Lung (tissue), 12 donors: ENCODE results near the gene TRAPPC14. TPM values are rescaled to one million over a fixed set of nuclear protein-coding genes. Genes with fewer than 3 reads are reported as not detected.

Experiments
- ATAC-seq: fragments of 200-7000 bp; cut with Tn5 transposase; one replicate; pipeline ENCODE4 v1.9.1; 2020; ENCODE audit warnings: moderate number of reproducible peaks; ENCODE audit not compliant: insufficient read depth, low FRiP score
- DNase-seq, 3 donors: peaks; one replicate each; pipeline ENCODE4 v3.0.0-alpha.2; 2013 to 2017
- H3K27ac ChIP-seq, 2 donors: one replicate each; pipeline ENCODE4 v1.5.1; 2013; ENCODE audit warnings: mild to moderate bottlenecking in 2 of 2, moderate library complexity in 2 of 2, control low read depth in 1 of 2, inconsistent platforms in 1 of 2, low read depth in 1 of 2, low read length in 1 of 2
- H3K27me3 ChIP-seq, 3 donors: one replicate each; pipeline ENCODE4 v1.5.1; 2013; ENCODE audit warnings: low read length in 2 of 3; ENCODE audit not compliant: control insufficient read depth in 3 of 3, insufficient read depth in 3 of 3
- H3K36me3 ChIP-seq, 4 donors: one replicate each; pipeline ENCODE4 v1.5.1; 2013; ENCODE audit warnings: low read length in 4 of 4, mild to moderate bottlenecking in 1 of 4, moderate library complexity in 1 of 4; ENCODE audit not compliant: control insufficient read depth in 4 of 4, insufficient read depth in 4 of 4
- H3K4me1 ChIP-seq, 5 donors: one replicate each; pipeline ENCODE4 v1.5.1; 2013; ENCODE audit warnings: low read length in 5 of 5, mild to moderate bottlenecking in 2 of 5, moderate library complexity in 1 of 5; ENCODE audit not compliant: control insufficient read depth in 5 of 5, insufficient read depth in 5 of 5
- H3K4me3 ChIP-seq: one replicate; pipeline ENCODE4 v1.5.1; 2013; ENCODE audit warnings: mild to moderate bottlenecking, control low read depth, moderate library complexity
- H3K9ac ChIP-seq, 2 donors: one replicate each; pipeline ENCODE4 v1.5.1; 2013; ENCODE audit warnings: low read length in 2 of 2, control low read depth in 1 of 2; ENCODE audit not compliant: insufficient read depth in 1 of 2
- H3K9me3 ChIP-seq, 4 donors: one replicate each; pipeline ENCODE4 v1.5.1; 2013; ENCODE audit warnings: low read length in 3 of 4, mild to moderate bottlenecking in 1 of 4, moderate library complexity in 1 of 4; ENCODE audit not compliant: control insufficient read depth in 4 of 4, insufficient read depth in 3 of 4
- WGBS, 2 donors: extraction: QIAGEN DNeasy Blood & Tissue Kit; methylation state at CpG; one replicate each; pipeline ENCODE4 v1.1.7; 2013; 5-methylcytosine and 5-hydroxymethylcytosine counted together
- polyA plus RNA-seq, 2 donors: library from polyadenylated mRNA; stranded (reverse); fragments of 200-250 nt; gene quantifications; one replicate each; pipeline ENCODE4 v1.2.1, GENCODE V29; 2013
- total RNA-seq, 2 donors: library from RNA; depleted of rRNA in 1 of 2; stranded (reverse); fragments of >200 nt in 1 of 2; gene quantifications; one replicate each; pipeline ENCODE4 v1.2.1, GENCODE V29; 2014 to 2021
- TF ChIP-seq, protein P1 (sequence below): IDR thresholded peaks from 2 replicates; pipeline ENCODE4 v1.5.1; 2012; ENCODE audit warnings: mild to moderate bottlenecking; ENCODE audit errors: control extremely low read depth, extremely low read depth
- donor health status: control.
- donor health status: control.
- donor health status: Bipolar disorder and iron deficiency.
- donor health status: healthy.
- donor health status: DM: yes; HTN: yes; CAD: no.

TRAPPC14 gene
- total and polyA plus RNA-seq, 4 donors: 9.8 to 27.9 (median 19.5) TPM

DNA sequence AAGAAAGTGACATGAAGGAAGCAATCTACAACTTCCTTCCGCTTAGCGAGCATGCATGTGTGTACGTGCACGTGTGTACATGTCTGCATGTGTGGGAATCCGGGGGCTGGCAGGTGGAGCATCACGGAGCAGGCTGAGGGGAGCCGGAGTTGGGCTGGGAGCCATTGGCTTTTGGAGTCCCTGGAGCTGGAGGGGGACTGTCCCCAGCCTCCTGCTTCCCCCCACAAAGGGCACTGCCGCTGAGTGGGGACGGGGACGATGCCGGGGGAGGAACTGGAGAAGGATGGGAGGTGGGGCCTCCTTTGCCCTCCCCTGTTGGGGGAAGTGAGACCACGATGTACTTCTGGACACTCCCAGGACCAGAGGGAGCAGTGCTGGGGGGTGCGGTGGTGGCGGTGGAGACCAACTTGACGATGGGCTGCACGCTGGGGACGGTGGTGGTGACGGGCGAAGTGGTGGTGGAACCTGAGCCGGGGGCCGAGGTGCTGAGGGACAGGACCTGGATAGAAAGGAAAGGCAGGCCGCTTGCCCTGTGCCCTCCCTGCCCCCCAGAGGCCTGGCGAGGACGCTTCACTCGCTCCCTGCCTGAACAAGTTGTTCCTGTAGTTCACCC lies 51.3 kb downstream of the TRAPPC14 start:
- peaks cover 0 to 4% (median 0%) of the 10 kb centered on the region in 5 donors for H3K4me1 ChIP-seq
- no peaks in the 10 kb centered on the region for H3K27me3 ChIP-seq
- no peak overlapping the region for H3K27ac ChIP-seq
- peaks cover 5 to 68% (median 27%) of the 10 kb centered on the region in 4 donors for H3K36me3 ChIP-seq
- no peak for DNase-seq
- H3K4me3 ChIP-seq: no peak overlapping the region
- no peaks in the 10 kb centered on the region for H3K9me3 ChIP-seq
- WGBS, 2 donors: 84 to 89% methylated on average over 24 to 25 of the region's 25 CpGs
- no peak overlapping the region for H3K9ac ChIP-seq
- no peak for ATAC-seq
- TF ChIP-seq, protein P1, sequence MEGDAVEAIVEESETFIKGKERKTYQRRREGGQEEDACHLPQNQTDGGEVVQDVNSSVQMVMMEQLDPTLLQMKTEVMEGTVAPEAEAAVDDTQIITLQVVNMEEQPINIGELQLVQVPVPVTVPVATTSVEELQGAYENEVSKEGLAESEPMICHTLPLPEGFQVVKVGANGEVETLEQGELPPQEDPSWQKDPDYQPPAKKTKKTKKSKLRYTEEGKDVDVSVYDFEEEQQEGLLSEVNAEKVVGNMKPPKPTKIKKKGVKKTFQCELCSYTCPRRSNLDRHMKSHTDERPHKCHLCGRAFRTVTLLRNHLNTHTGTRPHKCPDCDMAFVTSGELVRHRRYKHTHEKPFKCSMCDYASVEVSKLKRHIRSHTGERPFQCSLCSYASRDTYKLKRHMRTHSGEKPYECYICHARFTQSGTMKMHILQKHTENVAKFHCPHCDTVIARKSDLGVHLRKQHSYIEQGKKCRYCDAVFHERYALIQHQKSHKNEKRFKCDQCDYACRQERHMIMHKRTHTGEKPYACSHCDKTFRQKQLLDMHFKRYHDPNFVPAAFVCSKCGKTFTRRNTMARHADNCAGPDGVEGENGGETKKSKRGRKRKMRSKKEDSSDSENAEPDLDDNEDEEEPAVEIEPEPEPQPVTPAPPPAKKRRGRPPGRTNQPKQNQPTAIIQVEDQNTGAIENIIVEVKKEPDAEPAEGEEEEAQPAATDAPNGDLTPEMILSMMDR: no peak

- WGBS, 2 donors: 86 to 88% methylated on average over 17 of the region's 17 CpGs
- no peaks in the 10 kb centered on the region for H3K9me3 ChIP-seq
- peaks cover 5 to 64% (median 26%) of the 10 kb centered on the region in 4 donors for H3K36me3 ChIP-seq
- peaks cover 0 to 4% (median 0%) of the 10 kb centered on the region in 5 donors for H3K4me1 ChIP-seq
- H3K4me3 ChIP-seq: no peak overlapping the region
- TF ChIP-seq, protein P1: no peak
- H3K27ac ChIP-seq: no peak overlapping the region
- no peak overlapping the region for H3K9ac ChIP-seq
- no peaks in the 10 kb centered on the region for H3K27me3 ChIP-seq
- DNase-seq (no peak), ATAC-seq (no peak)
Measured at GRCh38 chr7:100106633-100107032, 51.9 kb downstream of the TRAPPC14 start.

GRCh38 chr7:100105534-100105933 lies 53.0 kb downstream of the TRAPPC14 start:
- peaks cover 5 to 54% (median 17%) of the 10 kb centered on the region in 4 donors for H3K36me3 ChIP-seq
- WGBS, 2 donors: 94 to 96% methylated on average over 4 of the region's 4 CpGs
- no peak for ATAC-seq

More at GRCh38 chr7:100105534-100105933, 53.0 kb downstream of the TRAPPC14 start:
- Histone ChIP-seq H3K27ac (no peak overlapping the region), H3K4me3 (no peak overlapping the region), H3K4me1 (peaks cover 0 to 4% (median 0%) of the 10 kb centered on the region in 5 donors), H3K27me3 (no peaks in the 10 kb centered on the region), H3K9me3 (no peaks in the 10 kb centered on the region), H3K9ac (no peak overlapping the region)
- no peak for DNase-seq
- TF ChIP-seq, protein P1: no peak

Other genes starting within 250 kb of the TRAPPC14 start
- gene TRIM4, start 239.2 kb downstream of the TRAPPC14 start, total RNA-seq: 10 to 100 TPM; 26.4 to 34.3 TPM
- gene TRIM4, start 239.2 kb downstream of the TRAPPC14 start, polyA plus RNA-seq: 10 to 100 TPM; 14.0 to 17.0 TPM
- gene GJC3, start 229.1 kb downstream of the TRAPPC14 start, total RNA-seq: under 1 TPM in 1 of 2 donors, not detected in 1; 0.31 TPM
- gene GJC3, start 229.1 kb downstream of the TRAPPC14 start, polyA plus RNA-seq: under 1 TPM; 0.07 to 0.22 TPM
- 10 to 100 TPM in 1 of 2 donors, 1 to 10 TPM in 1; 4.1 to 52.8 TPM for gene AZGP1, start 182.7 kb downstream of the TRAPPC14 start, total RNA-seq
- gene AZGP1, start 182.7 kb downstream of the TRAPPC14 start, polyA plus RNA-seq: 10 to 100 TPM in 1 of 2 donors, 1 to 10 TPM in 1; 4.2 to 82.8 TPM
- 10 to 100 TPM; 50.4 to 54.0 TPM for gene ZKSCAN1, start 143.1 kb downstream of the TRAPPC14 start, total RNA-seq
- gene ZKSCAN1, start 143.1 kb downstream of the TRAPPC14 start, polyA plus RNA-seq: 1 to 10 TPM; 8.2 to 8.7 TPM
- gene ZSCAN21, start 108.9 kb downstream of the TRAPPC14 start, total RNA-seq: 10 to 100 TPM in 1 of 2 donors, 1 to 10 TPM in 1; 9.0 to 13.1 TPM
- 1 to 10 TPM; 4.7 to 5.1 TPM for gene ZSCAN21, start 108.9 kb downstream of the TRAPPC14 start, polyA plus RNA-seq
- 10 to 100 TPM; 29.4 to 30.5 TPM for gene ZNF3, start 77.0 kb downstream of the TRAPPC14 start, total RNA-seq
- 10 to 100 TPM; 12.8 to 17.4 TPM for gene ZNF3, start 77.0 kb downstream of the TRAPPC14 start, polyA plus RNA-seq
- 10 to 100 TPM; 66.1 to 89.3 TPM for gene COPS6, start 69.8 kb downstream of the TRAPPC14 start, total RNA-seq
- 100 to 1,000 TPM in 1 of 2 donors, 10 to 100 TPM in 1; 90.5 to 108 TPM for gene COPS6, start 69.8 kb downstream of the TRAPPC14 start, polyA plus RNA-seq
- 10 to 100 TPM; 42.2 to 54.7 TPM for gene MCM7, start 57.3 kb downstream of the TRAPPC14 start, total RNA-seq
- 10 to 100 TPM; 36.0 to 41.5 TPM for gene MCM7, start 57.3 kb downstream of the TRAPPC14 start, polyA plus RNA-seq
- 10 to 100 TPM; 15.7 to 24.2 TPM for gene AP4M1, start 57.1 kb downstream of the TRAPPC14 start, total RNA-seq
- 10 to 100 TPM; 14.8 to 18.5 TPM for gene AP4M1, start 57.1 kb downstream of the TRAPPC14 start, polyA plus RNA-seq
- 10 to 100 TPM; 36.1 to 51.5 TPM for gene TAF6, start 39.4 kb downstream of the TRAPPC14 start, total RNA-seq
- 10 to 100 TPM; 31.5 to 39.8 TPM for gene TAF6, start 39.4 kb downstream of the TRAPPC14 start, polyA plus RNA-seq
- gene CNPY4, start 39.1 kb downstream of the TRAPPC14 start, total RNA-seq: 10 to 100 TPM; 11.9 to 18.6 TPM
- 10 to 100 TPM in 1 of 2 donors, 1 to 10 TPM in 1; 9.8 to 10.5 TPM for gene CNPY4, start 39.1 kb downstream of the TRAPPC14 start, polyA plus RNA-seq
- gene MBLAC1, start 31.8 kb downstream of the TRAPPC14 start, total RNA-seq: 1 to 10 TPM; 2.2 to 2.9 TPM
- gene MBLAC1, start 31.8 kb downstream of the TRAPPC14 start, polyA plus RNA-seq: 1 to 10 TPM; 1.7 to 1.9 TPM
- 100 to 1,000 TPM in 1 of 2 donors, 10 to 100 TPM in 1; 63.4 to 134 TPM for gene LAMTOR4, start 9.8 kb downstream of the TRAPPC14 start, total RNA-seq
- 100 to 1,000 TPM; 240 to 288 TPM for gene LAMTOR4, start 9.8 kb downstream of the TRAPPC14 start, polyA plus RNA-seq
- gene GAL3ST4, start 9.9 kb upstream of the TRAPPC14 start, total RNA-seq: 1 to 10 TPM; 6.1 to 8.0 TPM
- 1 to 10 TPM; 1.5 to 4.2 TPM for gene GAL3ST4, start 9.9 kb upstream of the TRAPPC14 start, polyA plus RNA-seq
- gene GPC2, start 18.7 kb upstream of the TRAPPC14 start, total RNA-seq: 1 to 10 TPM; 1.4 to 2.1 TPM
- under 1 TPM; 0.61 to 0.68 TPM for gene GPC2, start 18.7 kb upstream of the TRAPPC14 start, polyA plus RNA-seq
- gene STAG3, start 19.2 kb upstream of the TRAPPC14 start, total RNA-seq: 1 to 10 TPM; 2.0 to 2.1 TPM
- 1 to 10 TPM; 2.0 to 2.8 TPM for gene STAG3, start 19.2 kb upstream of the TRAPPC14 start, polyA plus RNA-seq
- gene PVRIG, start 61.2 kb upstream of the TRAPPC14 start, total RNA-seq: under 1 TPM; 0.52 to 0.82 TPM
- 1 to 10 TPM in 1 of 2 donors, under 1 TPM in 1; 0.41 to 1.6 TPM for gene PVRIG, start 61.2 kb upstream of the TRAPPC14 start, polyA plus RNA-seq
- not detected for gene SPDYE3, start 149.0 kb upstream of the TRAPPC14 start, total RNA-seq
- under 1 TPM; 0.06 to 0.10 TPM for gene SPDYE3, start 149.0 kb upstream of the TRAPPC14 start, polyA plus RNA-seq
- 10 to 100 TPM; 22.0 to 50.1 TPM for gene PILRB, start 199.4 kb upstream of the TRAPPC14 start, total RNA-seq
- gene PILRB, start 199.4 kb upstream of the TRAPPC14 start, polyA plus RNA-seq: 10 to 100 TPM; 26.1 to 36.3 TPM
- 10 to 100 TPM in 1 of 2 donors, 1 to 10 TPM in 1; 9.9 to 40.9 TPM for gene PILRA, start 214.8 kb upstream of the TRAPPC14 start, total RNA-seq
- gene PILRA, start 214.8 kb upstream of the TRAPPC14 start, polyA plus RNA-seq: 100 to 1,000 TPM in 1 of 2 donors, 10 to 100 TPM in 1; 14.2 to 122 TPM